H9 (cell line): ENCODE measurements around the gene PDGFB. TPM values are rescaled to one million over a fixed set of nuclear protein-coding genes. Genes with fewer than 3 reads are reported as not detected.

Experiments used
- DNase-seq: peaks from one replicate; pipeline ENCODE4 v3.0.0-alpha.2; 2017
- H2AFZ ChIP-seq: one replicate; pipeline ENCODE4 v1.6.1; 2013; ENCODE audit warnings: mild to moderate bottlenecking, low read length, control low read depth, moderate library complexity
- H2AK5ac ChIP-seq: 2 replicates; pipeline ENCODE4 v1.6.1; 2013; ENCODE audit warnings: low read length, control low read depth, mixed read lengths; ENCODE audit not compliant: insufficient read length
- H2BK120ac ChIP-seq: one replicate; pipeline ENCODE4 v1.6.1; 2013; ENCODE audit warnings: low read depth, mild to moderate bottlenecking, low read length, control low read depth, inconsistent platforms; ENCODE audit not compliant: poor library complexity, severe bottlenecking
- H2BK12ac ChIP-seq: 2 replicates; pipeline ENCODE4 v1.6.1; 2013; ENCODE audit warnings: low read length, control low read depth, mixed read lengths, low read depth; ENCODE audit not compliant: insufficient read length
- H2BK15ac ChIP-seq: 2 replicates; pipeline ENCODE4 v1.6.1; 2013; ENCODE audit warnings: low read depth, low read length, control low read depth
- H2BK20ac ChIP-seq: one replicate; pipeline ENCODE4 v1.6.1; 2013; ENCODE audit warnings: low read depth, mild to moderate bottlenecking, low read length, control low read depth, inconsistent platforms; ENCODE audit not compliant: poor library complexity, severe bottlenecking
- H2BK5ac ChIP-seq: 2 replicates; pipeline ENCODE4 v1.6.1; 2013; ENCODE audit warnings: low read length, control low read depth, mixed read lengths; ENCODE audit not compliant: insufficient read length
- H3K14ac ChIP-seq: 2 replicates; pipeline ENCODE4 v1.6.1; 2013; ENCODE audit warnings: low read length, control low read depth; ENCODE audit not compliant: insufficient read depth
- H3K18ac ChIP-seq: 2 replicates; pipeline ENCODE4 v1.6.1; 2013; ENCODE audit warnings: low read depth, mild to moderate bottlenecking, mixed read lengths, low read length, control low read depth; ENCODE audit not compliant: insufficient read length
- H3K23ac ChIP-seq: 2 replicates; pipeline ENCODE4 v1.6.1; 2013; ENCODE audit warnings: low read length, control low read depth, mixed read lengths, low read depth; ENCODE audit not compliant: insufficient read length
- H3K23me2 ChIP-seq: 2 replicates; pipeline ENCODE4 v1.6.1; 2013; ENCODE audit warnings: low read depth, mild to moderate bottlenecking, mixed read lengths, low read length, control low read depth; ENCODE audit not compliant: insufficient read length, poor library complexity, severe bottlenecking
- H3K27ac ChIP-seq: 2 replicates; pipeline ENCODE4 v1.5.1; 2013; ENCODE audit warnings: low read length, control low read depth, mixed read lengths, low read depth; ENCODE audit not compliant: insufficient read length
- H3K27me3 ChIP-seq: 2 replicates; pipeline ENCODE4 v1.6.1; 2013; ENCODE audit warnings: low read length, control low read depth, inconsistent platforms; ENCODE audit not compliant: insufficient read depth
- H3K4ac ChIP-seq: 2 replicates; pipeline ENCODE4 v1.6.1; 2013; ENCODE audit warnings: low read depth, mild to moderate bottlenecking, control low read depth, inconsistent platforms, low read length, moderate library complexity
- H3K4me1 ChIP-seq: 2 replicates; pipeline ENCODE4 v1.6.1; 2013; ENCODE audit warnings: low read length, control low read depth, inconsistent platforms; ENCODE audit not compliant: insufficient read depth
- H3K4me2 ChIP-seq: 2 replicates; pipeline ENCODE4 v1.6.1; 2013; ENCODE audit warnings: low read length, control low read depth, mixed read lengths; ENCODE audit not compliant: insufficient read length, insufficient read depth
- H3K56ac ChIP-seq: 2 replicates; pipeline ENCODE4 v1.6.1; 2013; ENCODE audit warnings: low read depth, mild to moderate bottlenecking, mixed read lengths, low read length, control low read depth; ENCODE audit not compliant: insufficient read length
- H3K79me1 ChIP-seq: 2 replicates; pipeline ENCODE4 v1.6.1; 2013; ENCODE audit warnings: low read depth, mild to moderate bottlenecking, moderate library complexity, low read length, control low read depth, inconsistent platforms; ENCODE audit not compliant: insufficient read depth, poor library complexity, severe bottlenecking
- H3K79me2 ChIP-seq: 2 replicates; pipeline ENCODE4 v1.6.1; 2013; ENCODE audit warnings: low read length, control low read depth, inconsistent platforms; ENCODE audit not compliant: insufficient read depth
- H3K9ac ChIP-seq: 2 replicates; pipeline ENCODE4 v1.6.1; 2013; ENCODE audit warnings: low read length, control low read depth, mixed read lengths; ENCODE audit not compliant: insufficient read length; ENCODE audit errors: extremely low read depth
- H3K9me3 ChIP-seq: one replicate; pipeline ENCODE4 v1.6.1; 2013; ENCODE audit warnings: low read depth, low read length, inconsistent platforms; ENCODE audit not compliant: control insufficient read depth
- H3T11ph ChIP-seq: one replicate; pipeline ENCODE4 v1.6.1; 2013; ENCODE audit warnings: mild to moderate bottlenecking, low read length, control low read depth, inconsistent platforms
- H4K20me1 ChIP-seq: one replicate; pipeline ENCODE4 v1.6.1; 2013; ENCODE audit not compliant: control insufficient read depth, insufficient read length, insufficient read depth
- H4K5ac ChIP-seq: 2 replicates; pipeline ENCODE4 v1.6.1; 2013; ENCODE audit warnings: low read depth, mild to moderate bottlenecking, mixed read lengths, low read length, control low read depth; ENCODE audit not compliant: insufficient read length
- H4K8ac ChIP-seq: replicated peaks from 2 replicates; pipeline ENCODE4 v1.6.1; 2013; ENCODE audit warnings: low read length, control low read depth, mixed read lengths, low read depth; ENCODE audit not compliant: insufficient read length
- H4K91ac ChIP-seq: 2 replicates; pipeline ENCODE4 v1.6.1; 2013; ENCODE audit warnings: low read depth, mild to moderate bottlenecking, moderate library complexity, mixed read lengths, low read length, control low read depth; ENCODE audit not compliant: insufficient read length
- H3K27ac Mint-ChIP-seq, 3 experiments: 2 replicates in 2 of 3; 3 replicates in 1 of 3; pipeline ENCODE4 v1.8.0; 2020 to 2021; ENCODE audit warnings: mixed read lengths in 3 of 3, mild to moderate bottlenecking in 1 of 3, moderate library complexity in 1 of 3
- H3K27me3 Mint-ChIP-seq: 2 replicates; pipeline ENCODE4 v1.8.0; 2021; ENCODE audit warnings: low read depth, mild to moderate bottlenecking, moderate library complexity, mixed read lengths
- H3K36me3 Mint-ChIP-seq, 3 experiments: 2 replicates in 2 of 3; 3 replicates in 1 of 3; pipeline ENCODE4 v1.8.0; 2020 to 2021; ENCODE audit warnings: low read depth in 3 of 3, mixed read lengths in 3 of 3; ENCODE audit not compliant: insufficient read depth in 1 of 3
- H3K4me1 Mint-ChIP-seq, 2 experiments: 2 replicates each; pipeline ENCODE4 v1.8.0; 2020; ENCODE audit warnings: mixed read lengths in 2 of 2
- H3K4me3 Mint-ChIP-seq, 2 experiments: 2 replicates in 1 of 2; 3 replicates in 1 of 2; pipeline ENCODE4 v1.8.0; 2020 to 2021; ENCODE audit warnings: mild to moderate bottlenecking in 2 of 2, mixed read lengths in 2 of 2, moderate library complexity in 1 of 2
- H3K9me3 Mint-ChIP-seq, 2 experiments: 2 replicates in 1 of 2; 3 replicates in 1 of 2; pipeline ENCODE4 v1.8.0; 2020; ENCODE audit warnings: mild to moderate bottlenecking in 2 of 2, mixed read lengths in 2 of 2, moderate library complexity in 1 of 2
- WGBS: extraction: QIAGEN DNeasy Blood & Tissue Kit; methylation state at CpG from one replicate; pipeline ENCODE4 v1.1.7; 2013; ENCODE audit warnings: missing lambda C conversion rate, low lambda C conversion rate, mixed read lengths; ENCODE audit not compliant: insufficient read length; ENCODE audit errors: extremely low coverage; 5-methylcytosine and 5-hydroxymethylcytosine counted together
- total RNA-seq: library from RNA; stranded (reverse); gene quantifications from 2 replicates; pipeline ENCODE4 v1.2.1, GENCODE V29; 2021
- TF ChIP-seq, protein P1 (sequence below): fragments of 200-600 bp; sonication (generic); conservative IDR thresholded peaks from 3 replicates; pipeline ENCODE4 v1.8.0; 2021; ENCODE audit warnings: antibody characterized with exemption, mild to moderate bottlenecking

Gene PDGFB
- total RNA-seq, 1 experiment from 2014 or later = 6.1 TPM

DNA sequence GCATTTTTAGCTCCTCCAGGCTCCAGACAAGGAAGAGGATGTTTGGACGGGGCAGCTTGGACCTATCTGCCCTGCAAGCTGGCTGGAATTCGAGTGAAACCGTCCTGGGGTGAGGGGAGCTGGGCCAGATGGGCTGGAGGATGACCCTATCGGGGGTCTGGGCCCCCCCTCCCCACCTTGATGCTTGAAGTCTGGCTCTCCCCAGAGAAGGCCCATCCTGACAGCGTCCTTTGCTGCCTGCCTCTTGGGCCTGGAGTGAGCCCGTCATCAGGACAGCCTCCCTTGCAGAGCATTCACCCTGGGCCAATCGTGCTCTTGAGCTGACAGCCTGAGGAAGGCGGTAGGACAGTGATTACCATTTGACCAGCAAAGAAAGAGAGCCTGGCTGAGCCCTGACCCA is 5.3 kb upstream of the PDGFB start:
- H3K9ac ChIP-seq = no peak overlapping the region
- no peak overlapping the region for H3K27ac Mint-ChIP-seq
- H3K23me2 ChIP-seq = no peaks in the 10 kb centered on the region
- no peak overlapping the region for H4K8ac ChIP-seq
- TF ChIP-seq, protein P1, sequence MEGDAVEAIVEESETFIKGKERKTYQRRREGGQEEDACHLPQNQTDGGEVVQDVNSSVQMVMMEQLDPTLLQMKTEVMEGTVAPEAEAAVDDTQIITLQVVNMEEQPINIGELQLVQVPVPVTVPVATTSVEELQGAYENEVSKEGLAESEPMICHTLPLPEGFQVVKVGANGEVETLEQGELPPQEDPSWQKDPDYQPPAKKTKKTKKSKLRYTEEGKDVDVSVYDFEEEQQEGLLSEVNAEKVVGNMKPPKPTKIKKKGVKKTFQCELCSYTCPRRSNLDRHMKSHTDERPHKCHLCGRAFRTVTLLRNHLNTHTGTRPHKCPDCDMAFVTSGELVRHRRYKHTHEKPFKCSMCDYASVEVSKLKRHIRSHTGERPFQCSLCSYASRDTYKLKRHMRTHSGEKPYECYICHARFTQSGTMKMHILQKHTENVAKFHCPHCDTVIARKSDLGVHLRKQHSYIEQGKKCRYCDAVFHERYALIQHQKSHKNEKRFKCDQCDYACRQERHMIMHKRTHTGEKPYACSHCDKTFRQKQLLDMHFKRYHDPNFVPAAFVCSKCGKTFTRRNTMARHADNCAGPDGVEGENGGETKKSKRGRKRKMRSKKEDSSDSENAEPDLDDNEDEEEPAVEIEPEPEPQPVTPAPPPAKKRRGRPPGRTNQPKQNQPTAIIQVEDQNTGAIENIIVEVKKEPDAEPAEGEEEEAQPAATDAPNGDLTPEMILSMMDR = no peak
- H4K5ac ChIP-seq = no peak overlapping the region
- no peak overlapping the region for H3K56ac ChIP-seq
- H2BK20ac ChIP-seq = no peak overlapping the region
- no peak overlapping the region for H3K18ac ChIP-seq
- H2BK5ac ChIP-seq = no peak overlapping the region
- H4K20me1 ChIP-seq = no peaks in the 10 kb centered on the region
- DNase-seq = no peak
- no peak overlapping the region for H2BK15ac ChIP-seq
- no peak overlapping the region for H2AFZ ChIP-seq
- no CpG with 5 or more reads among the region's 8 CpGs for WGBS
- no peak overlapping the region for H3T11ph ChIP-seq
- H3K9me3 Mint-ChIP-seq = no peaks in the 10 kb centered on the region; a peak in 1 of 5 replicates
- H2BK120ac ChIP-seq = no peak overlapping the region
- no peaks in the 10 kb centered on the region for H3K36me3 Mint-ChIP-seq
- H2BK12ac ChIP-seq = no peak overlapping the region
- no peak overlapping the region for H3K14ac ChIP-seq
- peaks cover 15 to 40% of the 10 kb centered on the region in 2 experiments for H3K4me1 Mint-ChIP-seq
- no peak overlapping the region for H2AK5ac ChIP-seq
- H3K27me3 Mint-ChIP-seq = peaks cover 82% of the 10 kb centered on the region
- no peaks in the 10 kb centered on the region for H3K79me1 ChIP-seq
- no peak overlapping the region for H3K27ac ChIP-seq
- H3K79me2 ChIP-seq = no peaks in the 10 kb centered on the region
- H3K4me1 ChIP-seq = peaks cover 2% of the 10 kb centered on the region; the same call in 1 of the 2 replicates
- no peak overlapping the region for H4K91ac ChIP-seq
- H3K4ac ChIP-seq = no peak overlapping the region
- peaks cover 15% of the 10 kb centered on the region for H3K27me3 ChIP-seq
- no peak overlapping the region for H3K4me2 ChIP-seq
- no peak overlapping the region for H3K4me3 Mint-ChIP-seq
- H3K23ac ChIP-seq = no peak overlapping the region
- H3K9me3 ChIP-seq = no peaks in the 10 kb centered on the region
